ENCODE measurements around the gene SDK1.

GRCh38 chr7:3429981-3430380 lies 128.9 kb downstream of the SDK1 start:
- TF ChIP-seq CTCF (conservative IDR thresholded peaks at IDR 0.05; ENCODE audit: low read depth in 2 of 2) (no peak), POLR2AphosphoS5 (IDR thresholded peaks at IDR 0.05; ENCODE audit: low read depth) (no peak), EZH2phosphoT487 (IDR thresholded peaks at IDR 0.05; ENCODE audit: unreplicated experiment) (no peak), EZH2 (IDR thresholded peaks at IDR 0.05; ENCODE audit: low read depth, unreplicated experiment) (no peak), REST (IDR thresholded peaks at IDR 0.05; ENCODE audit: unreplicated experiment) (no peak), CREB1 (CRISPR knock-in tag; IDR thresholded peaks at IDR 0.05; ENCODE audit: low read depth) (no peak), ETS1 (IDR thresholded peaks at IDR 0.05) (no peak), ZNF114 (CRISPR knock-in tag; IDR thresholded peaks at IDR 0.05) (no peak), ZNF331 (CRISPR knock-in tag; IDR thresholded peaks at IDR 0.05; ENCODE audit: low read depth) (no peak), STAT1 (IDR thresholded peaks at IDR 0.05; ENCODE audit: unreplicated experiment) (no peak)

Measured in GM23338 (cell line).